WTC11 (cell line): Measurements from ENCODE around the gene FABP2. TPM values are rescaled to one million over a fixed set of nuclear protein-coding genes. Genes with fewer than 3 reads are reported as not detected.
"Not testable (repeated sequence)": the region's sequence is repeated elsewhere in the genome, so short reads cannot be mapped to it uniquely, and the experiment has no call there.

Experiments used
- ATAC-seq: fragments of 200-7000 bp; cut with Tn5 transposase; 2 replicates; pipeline ENCODE4 v1.10.0; 2021; ENCODE audit warnings: mild to moderate bottlenecking, moderate library complexity
- CTCF ChIA-PET: fragments of 300-600 bp; sonication (Branson Sonifier 250); formaldehyde crosslinking; loops from one replicate; lab custom pipeline; 2021; ENCODE audit warnings: antibody characterized with exemption; lab: Charles Lee
- POLR2A ChIA-PET: fragments of 350-600 bp; sonication (Branson Sonifier 250); formaldehyde crosslinking; loops from one replicate; lab custom pipeline; 2021; ENCODE audit warnings: antibody characterized with exemption; lab: Charles Lee
- DNase-seq: peaks from one replicate; pipeline ENCODE4 v3.0.0; 2021; ENCODE audit warnings: low spot score
- H3K27ac Mint-ChIP-seq: 2 replicates; pipeline ENCODE4 v1.8.0; 2021; ENCODE audit warnings: mixed read lengths
- H3K27me3 Mint-ChIP-seq: 2 replicates; pipeline ENCODE4 v1.8.0; 2021; ENCODE audit warnings: low read depth, mild to moderate bottlenecking, moderate library complexity, mixed read lengths
- H3K36me3 Mint-ChIP-seq: 2 replicates; pipeline ENCODE4 v1.8.0; 2021; ENCODE audit warnings: mixed read lengths
- H3K4me1 Mint-ChIP-seq: 2 replicates; pipeline ENCODE4 v1.8.0; 2022; ENCODE audit warnings: mixed read lengths
- H3K4me3 Mint-ChIP-seq: 2 replicates; pipeline ENCODE4 v1.8.0; 2021; ENCODE audit warnings: mild to moderate bottlenecking, moderate library complexity, mixed read lengths
- H3K9me3 Mint-ChIP-seq: 2 replicates; pipeline ENCODE4 v1.8.0; 2021; ENCODE audit warnings: mixed read lengths
- CBFB ChIP-seq: sonication (generic); formaldehyde crosslinking; IDR thresholded peaks from 2 replicates; pipeline ENCODE4 v1.8.1; 2022; ENCODE audit warnings: mild to moderate bottlenecking, low read depth, missing genetic modification reagents
- CREB1 ChIP-seq: sonication (generic); formaldehyde crosslinking; IDR thresholded peaks from 2 replicates; pipeline ENCODE4 v1.8.0; 2023; ENCODE audit warnings: mild to moderate bottlenecking, missing genetic modification reagents
- EMX1 ChIP-seq: fragments of 250-450 bp; sonication (Bioruptor Pico); IDR thresholded peaks from 2 replicates; pipeline ENCODE4 v1.8.0; 2021; ENCODE audit warnings: mild to moderate bottlenecking
- FOXP1 ChIP-seq: sonication (generic); formaldehyde crosslinking; IDR thresholded peaks from 2 replicates; pipeline ENCODE4 v1.8.0; 2022; ENCODE audit warnings: missing genetic modification reagents, mild to moderate bottlenecking, moderate library complexity, borderline replicate concordance
- IRF2 ChIP-seq: sonication (generic); formaldehyde crosslinking; IDR thresholded peaks from 2 replicates; pipeline ENCODE4 v1.8.0; 2022; ENCODE audit warnings: low read depth, missing genetic modification reagents, borderline replicate concordance
- JAZF1 ChIP-seq: fragments of 250-450 bp; sonication (Bioruptor Pico); IDR thresholded peaks from 2 replicates; pipeline ENCODE4 v1.9.0; 2021; ENCODE audit warnings: moderate library complexity, mild to moderate bottlenecking, inconsistent platforms
- JUN ChIP-seq: sonication (generic); formaldehyde crosslinking; IDR thresholded peaks from 2 replicates; pipeline ENCODE4 v1.8.0; 2023; ENCODE audit warnings: mild to moderate bottlenecking, missing genetic modification reagents
- MYBL2 ChIP-seq: sonication (generic); formaldehyde crosslinking; IDR thresholded peaks from 2 replicates; pipeline ENCODE4 v1.8.1; 2023; ENCODE audit warnings: mild to moderate bottlenecking, moderate library complexity, missing genetic modification reagents
- NFE2L1 ChIP-seq: sonication (generic); formaldehyde crosslinking; IDR thresholded peaks from 2 replicates; pipeline ENCODE4 v1.8.1; 2023; ENCODE audit warnings: missing genetic modification reagents
- NR2C2 ChIP-seq: sonication (generic); formaldehyde crosslinking; IDR thresholded peaks from 2 replicates; pipeline ENCODE4 v1.8.0; 2022; ENCODE audit warnings: mild to moderate bottlenecking, missing genetic modification reagents
- RELA ChIP-seq: sonication (generic); formaldehyde crosslinking; IDR thresholded peaks from 2 replicates; pipeline ENCODE4 v1.8.1; 2022; ENCODE audit warnings: missing genetic modification reagents, mild to moderate bottlenecking, borderline replicate concordance
- RORB ChIP-seq: fragments of 250-450 bp; sonication (Bioruptor Pico); IDR thresholded peaks from 2 replicates; pipeline ENCODE4 v1.9.0; 2021; ENCODE audit warnings: mild to moderate bottlenecking
- TEAD1 ChIP-seq: sonication (generic); formaldehyde crosslinking; IDR thresholded peaks from 2 replicates; pipeline ENCODE4 v1.8.0; 2022; ENCODE audit warnings: mild to moderate bottlenecking, missing genetic modification reagents
- ZBTB21 ChIP-seq: sonication (generic); formaldehyde crosslinking; IDR thresholded peaks from 2 replicates; pipeline ENCODE4 v1.8.1; 2023; ENCODE audit warnings: mild to moderate bottlenecking, missing genetic modification reagents, borderline replicate concordance
- ZNF121 ChIP-seq: sonication (generic); formaldehyde crosslinking; IDR thresholded peaks from 2 replicates; pipeline ENCODE4 v1.8.0; 2023; ENCODE audit warnings: missing genetic modification reagents
- ZNF671 ChIP-seq: fragments of 250-450 bp; sonication (Bioruptor Pico); IDR thresholded peaks from 2 replicates; pipeline ENCODE4 v1.8.0; 2021; ENCODE audit warnings: mild to moderate bottlenecking
- total RNA-seq: library from RNA; stranded (reverse); gene quantifications from 3 replicates; pipeline ENCODE4 v1.2.3, GENCODE V29; 2021
- TF ChIP-seq, protein P1 (sequence below): sonication (generic); formaldehyde crosslinking; IDR thresholded peaks from 2 replicates; pipeline ENCODE4 v1.8.0; 2023; ENCODE audit warnings: missing genetic modification reagents
- TF ChIP-seq, protein P2 (sequence below): sonication (generic); formaldehyde crosslinking; IDR thresholded peaks from 2 replicates; pipeline ENCODE4 v1.8.0; 2023; ENCODE audit warnings: mild to moderate bottlenecking, missing genetic modification reagents
- TF ChIP-seq, protein P3 (sequence below): sonication (generic); formaldehyde crosslinking; IDR thresholded peaks from 2 replicates; pipeline ENCODE4 v1.8.0; 2022; ENCODE audit warnings: mild to moderate bottlenecking, missing genetic modification reagents
- TF ChIP-seq, protein P4 (sequence below): sonication (generic); formaldehyde crosslinking; conservative IDR thresholded peaks from 2 replicates; pipeline ENCODE4 v1.8.1; 2022; ENCODE audit warnings: mild to moderate bottlenecking, missing genetic modification reagents
- TF ChIP-seq, protein P5 (sequence below): sonication (generic); formaldehyde crosslinking; IDR thresholded peaks from 2 replicates; pipeline ENCODE4 v1.8.1; 2022; ENCODE audit warnings: mild to moderate bottlenecking, missing genetic modification reagents, moderate library complexity, borderline replicate concordance

The FABP2 gene
- total RNA-seq, 1 experiment from 2014 or later: not detected

DNA sequence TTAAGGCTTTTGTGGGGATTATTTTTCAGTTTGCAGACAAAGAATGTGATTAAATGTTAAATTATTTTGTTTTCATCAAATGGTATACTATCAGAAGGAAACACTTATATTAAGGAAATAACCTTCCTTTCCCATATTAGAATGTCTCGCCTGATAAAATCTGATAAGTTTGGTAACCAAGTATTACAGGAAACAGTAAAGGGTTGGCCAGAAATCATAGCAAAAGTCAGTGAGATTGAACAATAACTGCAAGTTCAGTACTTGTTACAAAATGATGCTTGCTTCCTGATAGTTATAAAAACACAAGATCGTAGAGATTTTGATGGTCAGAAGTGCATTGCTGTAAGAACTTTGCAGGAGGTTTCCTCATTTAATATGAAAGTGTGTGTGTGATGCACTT, 40.5 kb downstream of the FABP2 start:
- ChIA-PET POLR2A (no interaction called here), CTCF (no interaction called here)
- H3K4me3 Mint-ChIP-seq: no peak overlapping the region
- DNase-seq: no peak
- TF ChIP-seq ZNF121: no peak
- no peak for TF ChIP-seq CBFB
- TF ChIP-seq, protein P1, sequence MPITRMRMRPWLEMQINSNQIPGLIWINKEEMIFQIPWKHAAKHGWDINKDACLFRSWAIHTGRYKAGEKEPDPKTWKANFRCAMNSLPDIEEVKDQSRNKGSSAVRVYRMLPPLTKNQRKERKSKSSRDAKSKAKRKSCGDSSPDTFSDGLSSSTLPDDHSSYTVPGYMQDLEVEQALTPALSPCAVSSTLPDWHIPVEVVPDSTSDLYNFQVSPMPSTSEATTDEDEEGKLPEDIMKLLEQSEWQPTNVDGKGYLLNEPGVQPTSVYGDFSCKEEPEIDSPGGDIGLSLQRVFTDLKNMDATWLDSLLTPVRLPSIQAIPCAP (CRISPR knock-in tag): no peak
- no peak for TF ChIP-seq CREB1 (CRISPR knock-in tag)
- no peak for TF ChIP-seq RELA (CRISPR knock-in tag)
- TF ChIP-seq NR2C2 (CRISPR knock-in tag): no peak
- TF ChIP-seq JAZF1: no peak
- H3K27ac Mint-ChIP-seq: no peak overlapping the region
- H3K4me1 Mint-ChIP-seq: peaks cover 18% of the 10 kb centered on the region
- H3K36me3 Mint-ChIP-seq: 0 out of 2 replicates have a peak, but pooled peaks cover 6% of the 10 kb centered on the region
- H3K27me3 Mint-ChIP-seq: no peaks in the 10 kb centered on the region
- H3K9me3 Mint-ChIP-seq: no peaks in the 10 kb centered on the region
- ATAC-seq: no peak

DNA sequence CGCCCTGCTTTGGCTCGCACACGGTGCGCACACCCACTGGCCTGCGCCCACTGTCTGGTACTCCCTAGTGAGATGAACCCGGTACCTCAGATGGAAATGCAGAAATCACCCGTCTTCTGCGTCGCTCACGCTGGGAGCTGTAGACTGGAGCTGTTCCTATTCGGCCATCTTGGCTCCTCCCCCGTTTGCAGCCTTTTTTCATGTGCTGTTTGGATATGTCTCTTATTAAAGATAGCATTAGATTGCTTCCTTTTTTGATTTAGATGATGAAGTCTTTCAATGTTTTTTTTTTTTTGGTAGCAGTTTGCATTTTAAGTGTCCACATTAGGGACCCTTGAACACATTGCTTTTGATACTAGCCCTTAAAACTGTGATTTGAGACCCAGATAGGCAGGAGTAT, 42.0 kb downstream of the FABP2 start:
- H3K36me3 Mint-ChIP-seq, POLR2A ChIA-PET, H3K9me3 Mint-ChIP-seq, ATAC-seq, H3K27me3 Mint-ChIP-seq: not testable (repeated sequence)
- Mint-ChIP-seq H3K4me3 (peak overlapping the region; percentile 79), H3K4me1 (peaks cover 18% of the 10 kb centered on the region), H3K27ac (peak overlapping the region; percentile 98)
- CTCF ChIA-PET: interaction anchor here (1.0 kb wide), 1 partner anchor 240 kb away, joined by 3 read pairs; no protein-coding TSS in a partner anchor
- DNase-seq: peak; percentile 10

DNA sequence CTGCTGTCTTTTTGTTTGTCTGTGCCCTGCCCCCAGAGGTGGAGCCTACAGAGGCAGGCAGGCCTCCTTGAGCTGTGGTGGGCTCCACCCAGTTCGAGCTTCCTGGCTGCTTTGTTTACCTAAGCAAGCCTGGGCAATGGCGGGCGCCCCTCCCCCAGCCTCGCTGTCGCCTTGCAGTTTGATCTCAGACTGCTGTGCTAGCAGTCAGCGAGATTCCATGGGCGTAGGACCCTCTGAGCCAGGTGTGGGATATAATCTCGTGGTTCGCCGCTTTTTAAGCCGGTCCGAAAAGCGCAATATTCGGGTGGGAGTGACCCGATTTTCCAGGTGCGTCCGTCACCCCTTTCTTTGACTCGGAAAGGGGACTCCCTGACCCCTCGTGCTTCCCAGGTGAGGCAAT, 42.4 kb downstream of the FABP2 start:
- Mint-ChIP-seq H3K4me1 (peaks cover 15% of the 10 kb centered on the region), H3K27ac (peak overlapping the region; percentile 98), H3K4me3 (peak overlapping the region; percentile 79)
- POLR2A ChIA-PET, H3K36me3 Mint-ChIP-seq, H3K9me3 Mint-ChIP-seq, ATAC-seq, H3K27me3 Mint-ChIP-seq: not testable (repeated sequence)
- TF ChIP-seq, protein P2, sequence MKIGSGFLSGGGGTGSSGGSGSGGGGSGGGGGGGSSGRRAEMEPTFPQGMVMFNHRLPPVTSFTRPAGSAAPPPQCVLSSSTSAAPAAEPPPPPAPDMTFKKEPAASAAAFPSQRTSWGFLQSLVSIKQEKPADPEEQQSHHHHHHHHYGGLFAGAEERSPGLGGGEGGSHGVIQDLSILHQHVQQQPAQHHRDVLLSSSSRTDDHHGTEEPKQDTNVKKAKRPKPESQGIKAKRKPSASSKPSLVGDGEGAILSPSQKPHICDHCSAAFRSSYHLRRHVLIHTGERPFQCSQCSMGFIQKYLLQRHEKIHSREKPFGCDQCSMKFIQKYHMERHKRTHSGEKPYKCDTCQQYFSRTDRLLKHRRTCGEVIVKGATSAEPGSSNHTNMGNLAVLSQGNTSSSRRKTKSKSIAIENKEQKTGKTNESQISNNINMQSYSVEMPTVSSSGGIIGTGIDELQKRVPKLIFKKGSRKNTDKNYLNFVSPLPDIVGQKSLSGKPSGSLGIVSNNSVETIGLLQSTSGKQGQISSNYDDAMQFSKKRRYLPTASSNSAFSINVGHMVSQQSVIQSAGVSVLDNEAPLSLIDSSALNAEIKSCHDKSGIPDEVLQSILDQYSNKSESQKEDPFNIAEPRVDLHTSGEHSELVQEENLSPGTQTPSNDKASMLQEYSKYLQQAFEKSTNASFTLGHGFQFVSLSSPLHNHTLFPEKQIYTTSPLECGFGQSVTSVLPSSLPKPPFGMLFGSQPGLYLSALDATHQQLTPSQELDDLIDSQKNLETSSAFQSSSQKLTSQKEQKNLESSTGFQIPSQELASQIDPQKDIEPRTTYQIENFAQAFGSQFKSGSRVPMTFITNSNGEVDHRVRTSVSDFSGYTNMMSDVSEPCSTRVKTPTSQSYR (CRISPR knock-in tag): 0 out of 2 replicates have a peak, but pooled peaks have one; percentile 58
- TF ChIP-seq FOXP1 (CRISPR knock-in tag): peak; percentile 54; the same call in 1 of the 2 replicates
- peak; percentile 19 for DNase-seq
- CTCF ChIA-PET: interaction anchor here (1.0 kb wide), 1 partner anchor 239 kb away, joined by 3 read pairs; no protein-coding TSS in a partner anchor

DNA sequence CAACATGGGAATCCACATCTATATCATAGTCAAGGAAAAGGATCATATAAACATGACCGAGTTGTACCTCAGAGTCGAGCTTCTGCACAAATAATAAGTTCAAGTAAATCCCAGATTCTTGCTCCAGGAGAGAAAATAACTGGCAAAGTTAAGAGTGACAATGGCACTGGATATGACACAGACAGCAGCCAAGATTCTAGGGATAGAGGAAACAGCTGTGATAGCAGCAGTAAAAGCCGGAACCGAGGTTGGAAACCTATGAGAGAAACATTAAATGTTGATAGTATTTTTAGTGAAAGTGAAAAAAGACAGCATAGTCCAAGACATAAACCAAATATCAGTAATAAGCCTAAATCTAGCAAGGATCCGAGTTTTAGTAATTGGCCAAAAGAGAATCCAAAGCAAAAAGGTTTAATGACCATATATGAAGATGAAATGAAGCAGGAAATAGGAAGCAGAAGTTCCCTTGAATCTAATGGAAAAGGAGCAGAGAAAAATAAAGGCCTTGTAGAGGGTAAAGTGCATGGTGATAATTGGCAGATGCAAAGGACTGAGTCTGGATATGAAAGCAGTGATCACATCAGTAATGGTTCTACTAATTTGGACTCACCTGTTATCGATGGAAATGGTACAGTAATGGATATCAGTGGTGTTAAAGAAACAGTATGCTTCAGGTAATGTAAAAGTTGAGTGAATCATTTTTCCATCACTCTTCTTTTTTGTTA, 50.4 kb downstream of the FABP2 start:
- Mint-ChIP-seq H3K4me3 (no peak overlapping the region), H3K36me3 (peaks cover 48% of the 10 kb centered on the region), H3K9me3 (peaks cover 3% of the 10 kb centered on the region; the same call in 1 of the 2 replicates), H3K27ac (no peak overlapping the region), H3K27me3 (no peaks in the 10 kb centered on the region), H3K4me1 (no peaks in the 10 kb centered on the region)
- DNase-seq: no peak
- no peak for TF ChIP-seq NFE2L1 (CRISPR knock-in tag)
- ChIA-PET POLR2A (no interaction called here), CTCF (no interaction called here)
- ATAC-seq: no peak

DNA sequence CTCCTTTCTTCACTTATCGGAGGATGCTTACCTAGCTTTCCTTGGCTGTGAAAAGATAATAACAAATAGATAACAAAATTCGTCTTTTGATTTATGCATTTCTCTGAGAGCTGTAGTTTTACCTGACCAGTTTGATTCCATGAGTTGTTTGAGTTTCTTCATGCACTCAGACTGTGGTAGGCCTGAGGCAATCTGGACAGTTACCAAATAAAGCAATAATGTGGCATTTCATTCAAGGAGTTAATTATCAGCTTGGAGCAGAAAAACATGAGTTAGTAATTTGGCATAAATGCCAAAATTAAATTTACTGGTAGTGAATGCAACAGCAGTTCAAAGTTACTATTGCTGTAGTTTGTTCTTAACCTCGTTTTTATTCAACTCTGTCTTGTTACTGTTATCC, 53.5 kb downstream of the FABP2 start:
- Mint-ChIP-seq H3K27me3 (no peaks in the 10 kb centered on the region), H3K4me3 (no peak overlapping the region), H3K4me1 (no peaks in the 10 kb centered on the region), H3K27ac (no peak overlapping the region), H3K36me3 (peaks cover 46% of the 10 kb centered on the region), H3K9me3 (peaks cover 3% of the 10 kb centered on the region; the same call in 1 of the 2 replicates)
- ChIA-PET CTCF (no interaction called here), POLR2A (no interaction called here)
- DNase-seq (no peak), ATAC-seq (no peak)
- TF ChIP-seq JUN (CRISPR knock-in tag) (no peak), RORB (no peak), TEAD1 (CRISPR knock-in tag) (no peak), NR2C2 (CRISPR knock-in tag) (no peak), ZNF671 (no peak), MYBL2 (no peak), IRF2 (CRISPR knock-in tag) (no peak), EMX1 (CRISPR knock-in tag) (no peak), ZBTB21 (CRISPR knock-in tag) (no peak)
- TF ChIP-seq, protein P3, sequence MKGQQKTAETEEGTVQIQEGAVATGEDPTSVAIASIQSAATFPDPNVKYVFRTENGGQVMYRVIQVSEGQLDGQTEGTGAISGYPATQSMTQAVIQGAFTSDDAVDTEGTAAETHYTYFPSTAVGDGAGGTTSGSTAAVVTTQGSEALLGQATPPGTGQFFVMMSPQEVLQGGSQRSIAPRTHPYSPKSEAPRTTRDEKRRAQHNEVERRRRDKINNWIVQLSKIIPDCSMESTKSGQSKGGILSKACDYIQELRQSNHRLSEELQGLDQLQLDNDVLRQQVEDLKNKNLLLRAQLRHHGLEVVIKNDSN: no peak
- TF ChIP-seq, protein P4, sequence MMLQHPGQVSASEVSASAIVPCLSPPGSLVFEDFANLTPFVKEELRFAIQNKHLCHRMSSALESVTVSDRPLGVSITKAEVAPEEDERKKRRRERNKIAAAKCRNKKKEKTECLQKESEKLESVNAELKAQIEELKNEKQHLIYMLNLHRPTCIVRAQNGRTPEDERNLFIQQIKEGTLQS (CRISPR knock-in tag): no peak
- TF ChIP-seq, protein P5, sequence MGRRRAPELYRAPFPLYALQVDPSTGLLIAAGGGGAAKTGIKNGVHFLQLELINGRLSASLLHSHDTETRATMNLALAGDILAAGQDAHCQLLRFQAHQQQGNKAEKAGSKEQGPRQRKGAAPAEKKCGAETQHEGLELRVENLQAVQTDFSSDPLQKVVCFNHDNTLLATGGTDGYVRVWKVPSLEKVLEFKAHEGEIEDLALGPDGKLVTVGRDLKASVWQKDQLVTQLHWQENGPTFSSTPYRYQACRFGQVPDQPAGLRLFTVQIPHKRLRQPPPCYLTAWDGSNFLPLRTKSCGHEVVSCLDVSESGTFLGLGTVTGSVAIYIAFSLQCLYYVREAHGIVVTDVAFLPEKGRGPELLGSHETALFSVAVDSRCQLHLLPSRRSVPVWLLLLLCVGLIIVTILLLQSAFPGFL (CRISPR knock-in tag): no peak
